GM21737 (cell line): ENCODE results near the gene APBA1.
"Not testable (repeated sequence)": the region's sequence is repeated elsewhere in the genome, so short reads cannot be mapped to it uniquely, and the experiment has no call there.

Experiments
- ATAC-seq: cut with Tn5 transposase; IDR thresholded peaks from one replicate; pipeline ENCODE4 v1.9.1; 2021; ENCODE audit warnings: mild to moderate bottlenecking, moderate library complexity; ENCODE audit not compliant: unreplicated experiment

APBA1 gene

DNA sequence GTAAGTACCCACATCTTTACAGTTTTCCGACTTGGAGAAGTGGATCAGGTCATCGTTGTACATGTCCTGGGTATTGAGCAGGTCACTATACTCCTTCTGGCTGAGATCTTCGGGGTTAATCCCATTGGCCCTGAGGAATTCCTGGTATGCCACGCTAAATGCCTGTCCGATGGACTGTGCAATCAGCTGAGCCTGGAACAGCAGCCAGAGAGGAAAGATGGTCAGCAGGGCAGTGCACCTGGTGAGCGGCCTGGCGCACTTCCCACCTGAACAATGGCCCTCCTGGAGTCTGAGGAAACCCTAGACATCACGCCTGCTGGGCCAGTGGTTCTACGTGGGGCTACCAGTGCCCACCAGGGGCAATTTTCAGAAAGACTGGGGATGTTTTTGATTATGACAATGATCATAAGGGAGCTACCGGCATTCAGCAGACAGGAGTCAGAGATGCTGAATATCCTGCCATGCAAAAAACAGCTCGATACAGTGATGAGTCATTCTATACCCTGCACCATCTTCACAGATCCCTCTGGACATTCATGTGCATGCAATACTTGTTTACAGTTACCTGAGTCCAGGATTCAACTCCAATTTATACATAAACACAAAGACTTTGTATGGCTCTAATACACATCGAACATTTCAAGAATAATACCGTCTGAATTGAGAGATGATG, 219.9 kb downstream of the APBA1 start:
- no peak for ATAC-seq

DNA sequence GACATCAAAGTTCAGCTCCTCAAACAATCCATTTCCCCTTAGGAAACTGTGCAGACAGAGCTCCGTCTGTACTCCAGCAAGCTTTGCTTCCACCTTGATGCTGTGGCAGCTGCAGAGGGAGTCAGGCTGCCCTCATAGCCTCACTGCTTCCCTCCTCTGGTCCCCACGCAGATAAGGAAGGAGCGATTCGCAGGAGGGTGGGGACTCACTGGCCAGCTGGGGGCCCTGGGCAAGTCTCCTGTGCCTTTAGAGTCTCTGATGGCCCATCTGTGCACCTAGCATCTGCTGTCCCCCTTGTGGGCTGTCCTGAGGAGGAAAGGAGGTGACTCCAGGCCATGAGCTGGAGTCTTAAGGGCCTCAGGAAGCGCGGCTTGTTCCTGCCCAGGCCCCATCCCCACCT, 225.7 kb downstream of the APBA1 start:
- ATAC-seq, result no peak

GRCh38 chr9:69445251-69445650, 226.9 kb downstream of the APBA1 start:
- no peak for ATAC-seq

GRCh38 chr9:69444791-69445190, 227.4 kb downstream of the APBA1 start:
- ATAC-seq, result no peak

DNA sequence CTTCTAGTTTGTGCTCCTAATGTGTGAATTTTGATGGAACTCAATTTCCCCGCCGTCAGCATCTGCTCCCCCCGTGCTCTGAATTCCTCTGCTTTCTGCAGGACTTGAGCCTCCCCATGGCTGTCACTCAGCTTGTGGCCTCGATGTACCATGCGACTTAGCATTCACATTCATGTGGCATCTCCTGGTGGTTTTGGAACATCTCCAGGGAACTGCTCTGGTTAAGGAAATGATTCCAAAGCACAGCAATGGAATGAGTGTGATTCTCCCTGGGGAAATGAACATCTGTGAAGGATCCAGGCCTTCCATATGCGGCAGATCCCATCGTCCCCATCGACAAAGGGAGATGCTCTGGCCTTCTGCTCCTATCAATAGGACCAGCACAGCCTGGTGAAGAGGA, 228.2 kb downstream of the APBA1 start:
- no peak for ATAC-seq

DNA sequence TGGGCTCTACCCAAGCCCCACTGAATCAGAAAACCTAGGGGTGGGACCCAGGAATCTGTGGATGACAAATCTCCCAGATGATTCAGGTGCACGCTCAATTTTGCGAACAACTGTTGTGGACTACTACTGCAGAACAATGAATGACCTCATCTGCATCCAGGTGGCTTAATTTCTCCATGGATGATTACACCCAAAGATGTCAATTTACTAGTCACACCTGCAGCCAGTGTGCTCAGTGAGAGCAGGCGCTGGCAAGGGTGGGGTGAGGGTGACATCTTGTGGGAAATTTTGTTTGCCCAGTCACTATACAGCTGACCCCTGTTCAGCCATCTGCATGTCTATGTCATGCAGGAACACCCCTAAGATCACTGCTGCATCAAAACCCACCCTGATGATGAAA, 229.0 kb downstream of the APBA1 start:
- ATAC-seq, result no peak

GRCh38 chr9:69442486-69442885, 229.7 kb downstream of the APBA1 start:
- ATAC-seq, result no peak

GRCh38 chr9:69440254-69440955, 231.8 kb downstream of the APBA1 start:
- not testable (repeated sequence) for ATAC-seq

DNA sequence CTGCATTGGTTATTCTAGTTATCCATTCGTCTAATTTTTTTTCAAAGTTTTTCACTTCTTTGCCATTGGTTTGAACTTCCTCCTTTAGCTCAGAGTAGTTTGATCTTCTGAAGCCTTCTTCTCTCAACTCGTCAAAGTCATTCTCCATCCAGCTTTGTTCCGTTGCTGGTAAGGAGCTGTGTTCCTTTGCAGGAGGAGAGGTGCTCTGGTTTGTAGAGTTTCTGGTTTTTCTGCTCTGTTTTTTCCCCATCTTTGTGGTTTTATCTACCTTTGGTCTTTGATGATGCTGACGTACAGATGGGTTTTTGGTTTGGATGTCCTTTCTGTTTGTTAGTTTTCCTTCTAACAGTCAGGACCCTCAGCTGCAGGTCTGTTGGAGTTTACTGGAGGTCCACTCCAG, 232.5 kb downstream of the APBA1 start:
- not testable (repeated sequence) for ATAC-seq

- ATAC-seq, result no peak
These were observed 238.2 kb downstream of the APBA1 start for GRCh38 chr9:69433968-69434367.

GRCh38 chr9:69433392-69433791, 238.8 kb downstream of the APBA1 start:
- ATAC-seq, result no peak

GRCh38 chr9:69432623-69433022, 239.5 kb downstream of the APBA1 start:
- no peak for ATAC-seq

GRCh38 chr9:69431777-69432176, 240.4 kb downstream of the APBA1 start:
- no peak for ATAC-seq

DNA sequence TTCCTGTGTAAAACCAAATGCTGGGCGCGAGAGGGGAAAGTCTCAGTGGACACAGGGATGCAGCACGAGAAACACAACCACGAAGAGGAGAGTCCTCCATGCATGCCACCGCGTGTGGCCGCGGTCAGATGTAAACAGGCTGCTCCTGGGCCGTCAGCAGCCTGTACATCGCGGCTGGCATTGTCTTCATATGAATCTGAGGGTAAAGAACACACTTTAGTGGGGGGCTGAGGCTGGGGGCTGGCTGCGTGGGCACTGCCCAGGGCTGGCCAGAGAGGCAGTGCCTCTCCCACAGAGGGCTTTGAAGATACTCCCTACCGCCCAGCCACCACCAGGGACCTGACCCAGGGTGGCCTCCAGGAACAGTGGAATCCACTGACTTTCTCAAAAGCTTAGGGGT, 241.0 kb downstream of the APBA1 start:
- no peak for ATAC-seq

DNA sequence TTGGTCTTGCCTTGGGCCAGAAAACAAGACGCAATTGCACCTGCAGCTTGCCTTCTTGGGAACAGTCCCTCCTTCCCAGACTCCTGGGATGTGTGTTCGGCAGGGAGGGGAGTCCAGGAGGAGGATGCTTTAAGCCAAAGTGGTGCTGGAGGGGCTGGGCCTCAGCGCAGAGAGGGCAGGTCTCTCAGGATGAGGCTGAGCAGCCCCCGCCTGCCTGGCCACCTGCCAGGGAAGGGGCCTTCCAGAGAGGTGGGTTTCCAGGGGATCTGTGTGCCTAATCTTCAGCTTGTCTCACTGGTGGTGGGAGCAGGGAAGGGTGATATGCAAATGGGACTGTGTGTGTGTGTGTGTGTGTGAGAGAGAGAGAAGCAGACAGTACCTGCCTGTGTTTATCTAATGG, 242.0 kb downstream of the APBA1 start:
- no peak for ATAC-seq

GRCh38 chr9:69429281-69429680, 242.9 kb downstream of the APBA1 start:
- ATAC-seq, result no peak

DNA sequence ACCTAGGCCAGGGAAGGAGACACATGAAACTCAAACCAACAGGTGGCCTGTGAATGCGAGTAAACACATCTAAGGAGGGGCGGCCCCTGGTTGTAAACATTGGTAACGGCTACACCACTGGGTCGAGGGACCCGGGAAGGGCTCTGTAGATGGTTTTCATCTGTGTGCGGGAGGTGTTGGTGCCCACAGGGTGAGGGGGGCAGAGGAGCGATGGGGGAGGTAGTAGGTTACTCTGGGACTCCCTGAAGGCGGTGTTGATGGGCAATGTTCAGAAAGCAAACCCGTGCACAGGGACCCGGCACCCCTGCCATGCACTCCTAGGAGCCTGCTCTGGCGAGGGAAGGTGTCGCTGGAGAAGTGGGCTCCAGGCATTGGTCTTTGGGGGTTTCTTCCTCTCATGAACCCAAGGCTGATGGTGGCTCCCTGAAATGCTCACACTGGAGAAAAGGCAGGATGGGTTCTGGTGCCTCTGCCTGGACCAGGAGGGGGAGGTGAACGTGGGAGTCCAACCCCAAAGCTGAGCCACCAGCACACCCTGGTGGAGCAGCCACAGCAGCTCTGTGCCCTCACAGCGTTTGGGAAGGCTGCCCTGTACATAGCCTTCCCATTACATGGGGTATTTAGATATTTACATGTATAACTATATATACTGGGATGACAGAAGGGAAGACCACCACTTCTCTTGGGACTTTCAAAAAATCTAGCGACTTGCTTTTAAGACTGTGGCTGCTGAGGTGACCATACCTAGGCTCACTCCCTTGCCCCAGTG, 244.0 kb downstream of the APBA1 start:
- no peak for ATAC-seq

DNA sequence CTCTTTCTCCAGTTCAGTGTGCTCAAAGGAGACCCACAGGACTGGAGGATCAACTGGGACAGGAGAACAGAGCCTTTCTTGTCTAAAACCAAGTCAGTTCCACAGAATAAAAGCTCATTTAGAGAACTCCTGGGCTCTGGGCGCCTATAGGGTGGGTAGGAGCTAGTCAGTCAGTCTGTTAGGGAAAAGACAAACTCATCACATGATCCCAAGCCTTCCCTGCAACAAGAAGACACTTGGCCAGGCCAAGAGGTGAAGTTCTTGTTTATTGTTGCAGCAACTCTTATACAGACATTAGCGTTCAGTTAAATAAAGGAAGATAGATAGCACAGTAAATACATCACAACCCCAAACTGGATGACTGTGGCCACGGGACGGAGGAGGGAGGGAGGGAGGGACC, 244.9 kb downstream of the APBA1 start:
- no peak for ATAC-seq

DNA sequence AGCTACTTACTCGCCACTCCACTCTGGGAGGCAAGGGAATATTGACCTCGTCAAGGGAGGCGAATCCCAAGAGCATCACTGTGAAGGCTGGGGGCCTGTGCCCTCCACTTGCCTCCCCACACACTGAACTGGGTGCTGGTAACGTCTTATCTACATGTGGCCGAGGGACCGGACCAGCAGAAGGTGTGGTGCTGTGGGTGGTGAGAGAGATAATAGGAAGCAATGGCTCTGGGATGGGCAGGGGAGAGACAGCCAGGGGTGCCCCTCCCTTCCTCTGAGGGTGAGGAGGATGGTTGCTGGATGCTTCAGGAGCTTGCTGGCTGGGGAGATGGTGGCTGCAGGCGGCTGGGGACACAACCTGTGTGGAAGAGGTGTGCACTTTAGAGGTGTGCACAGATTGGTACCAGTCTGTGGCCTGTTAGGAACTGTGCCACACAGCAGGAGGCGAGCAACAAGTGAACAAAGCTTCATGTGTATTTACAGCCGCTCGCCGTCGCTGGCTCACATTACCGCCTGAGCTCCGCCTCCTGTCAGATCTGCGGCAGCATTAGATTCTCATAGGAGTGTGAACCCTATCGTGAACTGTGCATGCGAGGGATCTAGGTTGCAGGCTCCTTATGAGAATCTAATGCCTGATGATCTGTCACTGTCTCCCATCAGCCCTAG, 246.9 kb downstream of the APBA1 start:
- ATAC-seq, result no peak

- no peak for ATAC-seq
These were observed 250.0 kb downstream of the APBA1 start for GRCh38 chr9:69421908-69422801.
